Measurements from ENCODE around the gene TFPI. TPM values are rescaled to one million over a fixed set of nuclear protein-coding genes. Genes with fewer than 3 reads are reported as not detected.
"Not testable (repeated sequence)": the region's sequence is repeated elsewhere in the genome, so short reads cannot be mapped to it uniquely, and the experiment has no call there.

Gene TFPI
- total and polyA plus RNA-seq, 2 donors (not counting 1 experiment from before 2014, with no cell fraction given) = not detected

DNA sequence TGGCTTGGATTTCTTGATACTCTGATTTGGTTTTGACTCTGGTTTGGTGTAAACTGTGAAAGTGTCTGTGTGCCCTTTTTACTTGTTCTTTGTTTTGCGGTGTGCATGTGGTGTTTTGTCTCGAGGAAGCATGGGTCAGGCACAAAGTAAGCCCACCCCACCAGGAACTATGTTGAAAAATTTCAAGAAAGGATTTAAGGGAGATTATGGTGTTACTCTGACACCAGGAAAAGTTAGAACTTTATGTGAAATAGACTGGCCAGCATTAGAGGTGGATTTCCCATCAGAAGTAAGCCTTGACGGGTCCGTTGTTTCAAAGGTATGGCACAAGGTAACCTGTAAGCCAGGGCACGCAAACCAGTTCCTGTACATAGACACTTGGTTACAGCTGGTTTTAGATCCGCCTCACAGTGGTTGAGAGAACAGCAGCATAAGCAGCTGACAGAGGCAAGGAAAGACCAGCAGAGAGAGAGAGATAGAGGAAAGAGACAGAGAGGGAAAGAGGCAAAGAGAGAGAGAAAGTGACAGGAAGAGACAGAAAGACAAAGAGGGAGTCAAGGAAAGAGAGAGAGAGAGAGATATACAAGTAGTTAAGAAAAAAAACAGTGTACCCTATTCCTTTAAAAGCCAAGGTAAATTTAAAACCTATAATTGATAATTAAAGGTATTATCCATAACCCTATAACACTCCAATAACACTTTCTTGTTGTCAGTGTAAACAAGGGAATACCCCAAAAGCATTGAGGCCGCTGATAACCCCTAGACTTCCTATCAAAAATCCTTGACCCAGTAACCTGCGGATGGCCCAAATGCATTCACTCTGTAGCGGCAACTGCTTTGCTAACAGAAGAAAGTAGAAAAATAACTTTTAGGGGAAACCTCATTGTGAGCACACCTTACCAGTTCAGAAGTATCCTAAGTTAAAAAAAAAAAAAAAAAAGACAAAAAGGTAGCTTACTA, 42.6 kb downstream of the TFPI start:
- ATAC-seq (ENCODE audit: low read depth) (no peak), DNase-seq (no peak)
- 75% methylated on average over 6 of the region's 9 CpGs for WGBS (ENCODE audit: insufficient coverage)
- Histone ChIP-seq H3K9ac (ENCODE audit: low read length) (no peak overlapping the region), H3K27me3 (replicated peaks in 1 of 4; ENCODE audit: control extremely low read depth in 1 of 4, control insufficient read depth in 3 of 4, insufficient read depth in 4 of 4, low read length in 3 of 4) (no peaks in the 10 kb centered on the region), H3K4me1 (ENCODE audit: control insufficient read depth in 2 of 2, insufficient read depth in 2 of 2, low read length in 2 of 2) (no peaks in the 10 kb centered on the region), H4K20me1 (ENCODE audit: control insufficient read depth, insufficient read depth, low read length, poor library complexity, severe bottlenecking) (no peaks in the 10 kb centered on the region), H2AFZ (ENCODE audit: insufficient read depth, low read depth, low read length, poor library complexity, severe bottlenecking) (no peak overlapping the region), H3K4me2 (replicated peaks; ENCODE audit: low read depth, low read length, poor library complexity, severe bottlenecking) (no peak overlapping the region), H3K4me3 (ENCODE audit: control extremely low read depth in 1 of 5, extremely low read depth in 1 of 5, insufficient read depth in 1 of 5, low read depth in 2 of 5, low read length in 4 of 5) (no peak overlapping the region), H3K27ac (ENCODE audit: low read length in 2 of 2) (no peak overlapping the region), H3K9me3 (ENCODE audit: control extremely low read depth in 1 of 3, control insufficient read depth in 2 of 3, insufficient read depth in 1 of 3, low read length in 2 of 3) (peaks cover 0 to 5% (median 0%) of the 10 kb centered on the region in 3 donors), H3K36me3 (replicated peaks in 1 of 2; ENCODE audit: control extremely low read depth in 1 of 2, control insufficient read depth in 1 of 2, extremely low read depth in 1 of 2, insufficient read depth in 2 of 2, low read length in 1 of 2) (no peaks in the 10 kb centered on the region), H3K79me2 (ENCODE audit: control insufficient read depth, insufficient read depth, low read length) (no peaks in the 10 kb centered on the region)
- intact Hi-C loops (cut with micrococcal nuclease) = no loop called here
- H3K4me1 Mint-ChIP-seq = no peaks in the 10 kb centered on the region
- TF ChIP-seq, protein P1, sequence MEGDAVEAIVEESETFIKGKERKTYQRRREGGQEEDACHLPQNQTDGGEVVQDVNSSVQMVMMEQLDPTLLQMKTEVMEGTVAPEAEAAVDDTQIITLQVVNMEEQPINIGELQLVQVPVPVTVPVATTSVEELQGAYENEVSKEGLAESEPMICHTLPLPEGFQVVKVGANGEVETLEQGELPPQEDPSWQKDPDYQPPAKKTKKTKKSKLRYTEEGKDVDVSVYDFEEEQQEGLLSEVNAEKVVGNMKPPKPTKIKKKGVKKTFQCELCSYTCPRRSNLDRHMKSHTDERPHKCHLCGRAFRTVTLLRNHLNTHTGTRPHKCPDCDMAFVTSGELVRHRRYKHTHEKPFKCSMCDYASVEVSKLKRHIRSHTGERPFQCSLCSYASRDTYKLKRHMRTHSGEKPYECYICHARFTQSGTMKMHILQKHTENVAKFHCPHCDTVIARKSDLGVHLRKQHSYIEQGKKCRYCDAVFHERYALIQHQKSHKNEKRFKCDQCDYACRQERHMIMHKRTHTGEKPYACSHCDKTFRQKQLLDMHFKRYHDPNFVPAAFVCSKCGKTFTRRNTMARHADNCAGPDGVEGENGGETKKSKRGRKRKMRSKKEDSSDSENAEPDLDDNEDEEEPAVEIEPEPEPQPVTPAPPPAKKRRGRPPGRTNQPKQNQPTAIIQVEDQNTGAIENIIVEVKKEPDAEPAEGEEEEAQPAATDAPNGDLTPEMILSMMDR (IDR thresholded peaks at IDR 0.05) = no peak
- TF ChIP-seq EZH2 (IDR thresholded peaks at IDR 0.05; ENCODE audit: borderline replicate concordance, insufficient read depth, low read depth, low read length, poor library complexity, severe bottlenecking) = no peak
- H3K4me3 Mint-ChIP-seq = no peak overlapping the region
- no peaks in the 10 kb centered on the region for H3K27me3 Mint-ChIP-seq
- ChIA-PET CTCF (no interaction called here), POLR2A (no interaction called here)
- no peaks in the 10 kb centered on the region for H3K9me3 Mint-ChIP-seq (ENCODE audit: insufficient read depth)
- H3K27ac Mint-ChIP-seq = no peak overlapping the region

DNA sequence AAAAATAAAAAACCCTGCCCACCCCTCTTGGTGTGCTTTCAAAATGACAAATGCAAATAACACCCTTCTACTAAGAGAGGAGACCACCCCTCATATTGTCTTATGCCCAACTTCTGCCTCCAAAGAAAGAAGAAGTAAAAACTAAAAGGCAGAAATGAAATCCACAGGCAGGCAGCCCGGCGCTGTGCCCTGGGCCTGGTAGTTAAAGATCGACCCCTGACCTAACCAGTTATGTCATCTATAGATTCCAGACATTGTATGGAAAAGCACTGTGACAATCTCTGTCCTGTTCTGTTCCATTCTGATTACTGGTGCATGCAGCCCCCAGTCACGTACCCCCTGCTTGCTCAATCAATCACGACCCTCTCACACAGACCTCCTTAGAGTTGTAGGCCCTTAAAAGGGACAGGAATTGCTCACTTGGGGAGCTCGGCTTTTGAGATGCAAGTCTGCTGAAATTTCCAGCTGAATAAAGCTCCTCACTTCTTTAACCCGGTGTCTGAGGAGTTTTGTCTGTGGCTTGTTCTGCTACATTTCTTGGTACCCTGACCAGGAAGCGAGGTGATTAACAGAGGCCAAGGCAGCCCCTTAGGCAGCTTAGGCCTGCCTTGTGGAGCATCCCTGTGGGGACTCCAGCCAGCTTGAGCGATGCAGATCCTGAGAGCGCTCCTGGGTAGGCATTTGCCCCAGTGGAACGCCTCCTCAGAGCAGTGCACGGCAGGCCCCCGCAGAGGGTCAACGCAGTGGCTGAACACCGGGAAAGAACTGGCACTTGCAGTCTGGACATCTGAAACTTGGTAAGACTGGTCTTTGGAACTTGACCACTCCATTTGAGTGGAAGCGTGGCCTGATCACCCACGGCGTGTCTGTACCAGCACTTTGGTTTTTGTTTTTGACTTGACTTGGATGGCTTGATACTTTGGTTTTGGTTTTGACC, 43.5 kb downstream of the TFPI start:
- H3K27me3 ChIP-seq (replicated peaks in 1 of 4; ENCODE audit: control extremely low read depth in 1 of 4, control insufficient read depth in 3 of 4, insufficient read depth in 4 of 4, low read length in 3 of 4); DNase-seq; H3K27me3 Mint-ChIP-seq; H3K9me3 ChIP-seq (ENCODE audit: control extremely low read depth in 1 of 3, control insufficient read depth in 2 of 3, insufficient read depth in 1 of 3, low read length in 2 of 3); H3K4me3 ChIP-seq (ENCODE audit: control extremely low read depth in 1 of 5, extremely low read depth in 1 of 5, insufficient read depth in 1 of 5, low read depth in 2 of 5, low read length in 4 of 5); H3K4me1 ChIP-seq (ENCODE audit: control insufficient read depth in 2 of 2, insufficient read depth in 2 of 2, low read length in 2 of 2); H2AFZ ChIP-seq (ENCODE audit: insufficient read depth, low read depth, low read length, poor library complexity, severe bottlenecking); ATAC-seq (ENCODE audit: low read depth); H3K27ac Mint-ChIP-seq; H4K20me1 ChIP-seq (ENCODE audit: control insufficient read depth, insufficient read depth, low read length, poor library complexity, severe bottlenecking); H3K36me3 ChIP-seq (replicated peaks in 1 of 2; ENCODE audit: control extremely low read depth in 1 of 2, control insufficient read depth in 1 of 2, extremely low read depth in 1 of 2, insufficient read depth in 2 of 2, low read length in 1 of 2); intact Hi-C loops (cut with micrococcal nuclease); H3K4me3 Mint-ChIP-seq; H3K9me3 Mint-ChIP-seq (ENCODE audit: insufficient read depth); H3K4me1 Mint-ChIP-seq; H3K27ac ChIP-seq (ENCODE audit: low read length in 2 of 2); H3K9ac ChIP-seq (ENCODE audit: low read length); POLR2A ChIA-PET; H3K79me2 ChIP-seq (ENCODE audit: control insufficient read depth, insufficient read depth, low read length); CTCF ChIA-PET; H3K4me2 ChIP-seq (replicated peaks; ENCODE audit: low read depth, low read length, poor library complexity, severe bottlenecking): not testable (repeated sequence)
- 83% methylated on average over 15 of the region's 18 CpGs for WGBS (ENCODE audit: insufficient coverage)
